GM10266 (cell line): ENCODE measurements around the gene MYO1G.

Source experiments
- DNase-seq: peaks from one replicate; pipeline ENCODE4 v3.0.0; 2012; ENCODE audit errors: extremely low spot score
- CTCF ChIP-seq: IDR thresholded peaks from 2 replicates; pipeline ENCODE4 v1.5.1; 2012; ENCODE audit warnings: mild to moderate bottlenecking, low read depth; ENCODE audit not compliant: control insufficient read depth, insufficient read depth; ENCODE audit errors: missing control alignments

Gene MYO1G

GRCh38 chr7:44977304-44977958 is 1.4 kb downstream of the MYO1G start:
- TF ChIP-seq CTCF: no peak
- DNase-seq: peak; percentile 69

- no peak for TF ChIP-seq CTCF
- DNase-seq: no peak
Measured at GRCh38 chr7:44976746-44977196, 2.0 kb downstream of the MYO1G start.

GRCh38 chr7:44976040-44976745 is 2.6 kb downstream of the MYO1G start:
- no peak for TF ChIP-seq CTCF
- DNase-seq: no peak

- no peak for TF ChIP-seq CTCF
- no peak for DNase-seq
Measured at GRCh38 chr7:44975331-44976039, 3.3 kb downstream of the MYO1G start.

- TF ChIP-seq CTCF: no peak
- DNase-seq: no peak
Measured at GRCh38 chr7:44974549-44974948, 4.3 kb downstream of the MYO1G start.

- no peak for DNase-seq
- peak; percentile 43 for TF ChIP-seq CTCF
Measured at GRCh38 chr7:44973610-44974401, 5.0 kb downstream of the MYO1G start.
